Suprapubic skin (tissue), 4 donors: ENCODE measurements around the gene VPS37B. TPM values are rescaled to one million over a fixed set of nuclear protein-coding genes. Genes with fewer than 3 reads are reported as not detected.

ENCODE experiments used
- DNase-seq, 2 donors: peaks; one replicate each; pipeline ENCODE4 v3.0.0-alpha.2; 2019; ENCODE audit warnings: low spot score in 2 of 2
- H3K27ac ChIP-seq: fragments of 200-600 bp; sonication (generic); one replicate; pipeline ENCODE4 v1.5.1; 2019
- H3K27me3 ChIP-seq: fragments of 200-600 bp; sonication (generic); one replicate; pipeline ENCODE4 v1.5.1; 2019
- H3K36me3 ChIP-seq: fragments of 200-600 bp; sonication (generic); one replicate; pipeline ENCODE4 v1.5.1; 2019
- H3K4me1 ChIP-seq: fragments of 200-600 bp; sonication (generic); one replicate; pipeline ENCODE4 v1.5.1; 2019
- H3K4me3 ChIP-seq: fragments of 200-600 bp; sonication (generic); one replicate; pipeline ENCODE4 v1.5.1; 2019; ENCODE audit warnings: mild to moderate bottlenecking
- H3K9me3 ChIP-seq: fragments of 200-600 bp; sonication (generic); one replicate; pipeline ENCODE4 v1.5.1; 2019
- EP300 ChIP-seq: sonication (generic); formaldehyde crosslinking; IDR thresholded peaks from one replicate; pipeline ENCODE4 v1.6.1; 2017; ENCODE audit warnings: antibody characterized with exemption
- POLR2A ChIP-seq, 2 donors: fragments of 450-650 bp; IDR thresholded peaks; one replicate each; pipeline ENCODE4 v1.6.1; 2017; ENCODE audit warnings: antibody characterized with exemption in 2 of 2, mild to moderate bottlenecking in 2 of 2, moderate library complexity in 2 of 2
- POLR2AphosphoS5 ChIP-seq, 3 donors: sonication (generic); formaldehyde crosslinking; IDR thresholded peaks; one replicate each; pipeline ENCODE4 v1.6.1; 2017; ENCODE audit warnings: antibody characterized with exemption in 3 of 3
- WGBS: methylation state at CpG from one replicate; pipeline ENCODE4 v1.1.5; 2018; 5-methylcytosine and 5-hydroxymethylcytosine counted together
- total RNA-seq, 4 donors: library from RNA; depleted of rRNA; stranded (reverse); fragments of >200 nt; gene quantifications; one replicate each; pipeline ENCODE4 v1.1.0, GENCODE V29; 2016
- TF ChIP-seq, protein P1 (sequence below), 2 donors: fragments of 200-600 bp in 1 of 2; fragments of 450-650 bp in 1 of 2; sonication (generic) in 1 of 2; IDR thresholded peaks; one replicate each; pipeline ENCODE4 v1.5.1; 2016 to 2019; ENCODE audit warnings: antibody characterized with exemption in 2 of 2, mild to moderate bottlenecking in 1 of 2, moderate library complexity in 1 of 2

VPS37B gene
- total RNA-seq, 4 donors from 2014 or later, result 42.0 to 67.1 (median 63.0) TPM

GRCh38 chr12:122851820-122852219 is 44.1 kb downstream of the VPS37B start:
- Histone ChIP-seq H3K27me3 (no peaks in the 10 kb centered on the region), H3K9me3 (no peaks in the 10 kb centered on the region), H3K4me1 (peaks cover 32% of the 10 kb centered on the region), H3K36me3 (peaks cover 35% of the 10 kb centered on the region), H3K27ac (peak overlapping the region; percentile 88), H3K4me3 (no peak overlapping the region)
- no CpG with 5 or more reads among the region's 5 CpGs for WGBS
- no peak for TF ChIP-seq POLR2A (IDR thresholded peaks at IDR 0.05)
- peak in 1 of 3 donors; percentile 50 for TF ChIP-seq POLR2AphosphoS5 (IDR thresholded peaks at IDR 0.05)
- peak in 1 of 2 donors; percentile 67 for DNase-seq

DNA sequence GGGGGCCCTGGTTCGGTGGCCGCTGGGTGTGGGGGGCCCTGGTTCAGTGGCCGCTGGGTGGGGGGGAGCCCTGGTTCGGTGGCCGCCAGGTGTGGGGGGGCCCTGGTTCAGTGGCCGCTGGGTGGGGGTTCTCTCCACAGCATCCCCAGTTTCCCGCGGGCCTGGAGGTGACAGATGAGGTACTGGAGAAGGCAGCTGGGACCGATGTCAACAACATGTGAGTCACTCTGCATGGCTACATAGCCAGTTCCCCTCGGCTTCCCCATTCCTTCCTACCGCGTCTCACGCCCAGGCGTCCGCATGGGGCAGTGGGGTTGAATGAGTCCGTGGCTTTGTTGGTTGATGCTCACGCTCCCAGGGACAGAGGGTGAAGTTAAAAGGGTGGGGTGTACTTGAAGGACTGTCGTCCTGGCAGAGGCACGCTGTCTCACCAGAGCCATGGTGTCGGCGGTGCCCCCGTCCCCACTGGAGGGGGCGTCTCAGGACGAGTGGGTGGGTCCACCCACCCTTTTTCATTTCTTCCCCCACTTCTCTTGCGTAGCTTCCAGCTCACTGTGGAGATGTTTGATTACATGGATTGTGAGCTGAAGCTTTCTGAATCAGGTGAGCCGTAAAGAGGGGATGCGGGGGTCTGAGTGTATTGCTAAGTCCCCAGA is 45.1 kb downstream of the VPS37B start:
- peaks cover 40% of the 10 kb centered on the region for H3K4me1 ChIP-seq
- peaks cover 25% of the 10 kb centered on the region for H3K36me3 ChIP-seq
- H3K9me3 ChIP-seq, result no peaks in the 10 kb centered on the region
- no peak overlapping the region for H3K4me3 ChIP-seq
- no peak for TF ChIP-seq EP300
- TF ChIP-seq POLR2A (IDR thresholded peaks at IDR 0.05), result no peak
- no peak for TF ChIP-seq POLR2AphosphoS5 (IDR thresholded peaks at IDR 0.05)
- TF ChIP-seq, protein P1, sequence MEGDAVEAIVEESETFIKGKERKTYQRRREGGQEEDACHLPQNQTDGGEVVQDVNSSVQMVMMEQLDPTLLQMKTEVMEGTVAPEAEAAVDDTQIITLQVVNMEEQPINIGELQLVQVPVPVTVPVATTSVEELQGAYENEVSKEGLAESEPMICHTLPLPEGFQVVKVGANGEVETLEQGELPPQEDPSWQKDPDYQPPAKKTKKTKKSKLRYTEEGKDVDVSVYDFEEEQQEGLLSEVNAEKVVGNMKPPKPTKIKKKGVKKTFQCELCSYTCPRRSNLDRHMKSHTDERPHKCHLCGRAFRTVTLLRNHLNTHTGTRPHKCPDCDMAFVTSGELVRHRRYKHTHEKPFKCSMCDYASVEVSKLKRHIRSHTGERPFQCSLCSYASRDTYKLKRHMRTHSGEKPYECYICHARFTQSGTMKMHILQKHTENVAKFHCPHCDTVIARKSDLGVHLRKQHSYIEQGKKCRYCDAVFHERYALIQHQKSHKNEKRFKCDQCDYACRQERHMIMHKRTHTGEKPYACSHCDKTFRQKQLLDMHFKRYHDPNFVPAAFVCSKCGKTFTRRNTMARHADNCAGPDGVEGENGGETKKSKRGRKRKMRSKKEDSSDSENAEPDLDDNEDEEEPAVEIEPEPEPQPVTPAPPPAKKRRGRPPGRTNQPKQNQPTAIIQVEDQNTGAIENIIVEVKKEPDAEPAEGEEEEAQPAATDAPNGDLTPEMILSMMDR (IDR thresholded peaks at IDR 0.05), result no peak
- H3K27me3 ChIP-seq, result no peaks in the 10 kb centered on the region
- WGBS, result 78% methylated on average over 19 of the region's 27 CpGs
- no peak for DNase-seq
- peak overlapping the region; percentile 88 for H3K27ac ChIP-seq

GRCh38 chr12:122850048-122850445 is 45.9 kb downstream of the VPS37B start:
- WGBS, result 97% methylated on average over 6 of the region's 14 CpGs
- Histone ChIP-seq H3K9me3 (no peaks in the 10 kb centered on the region), H3K4me1 (peaks cover 48% of the 10 kb centered on the region), H3K4me3 (no peak overlapping the region), H3K27me3 (no peaks in the 10 kb centered on the region), H3K27ac (peak overlapping the region; percentile 9), H3K36me3 (peaks cover 18% of the 10 kb centered on the region)
- DNase-seq, result no peak
- TF ChIP-seq POLR2AphosphoS5 (IDR thresholded peaks at IDR 0.05), result no peak
- TF ChIP-seq POLR2A (IDR thresholded peaks at IDR 0.05), result no peak
- no peak for TF ChIP-seq EP300
- TF ChIP-seq, protein P1 (IDR thresholded peaks at IDR 0.05), result no peak

GRCh38 chr12:122849352-122850047 is 46.4 kb downstream of the VPS37B start:
- peak overlapping the region; percentile 9 for H3K27ac ChIP-seq
- no peak for DNase-seq
- no peaks in the 10 kb centered on the region for H3K27me3 ChIP-seq
- H3K36me3 ChIP-seq, result peaks cover 12% of the 10 kb centered on the region
- H3K9me3 ChIP-seq, result no peaks in the 10 kb centered on the region
- WGBS, result 89% methylated on average over 22 of the region's 26 CpGs
- H3K4me1 ChIP-seq, result peaks cover 49% of the 10 kb centered on the region
- no peak for TF ChIP-seq POLR2A (IDR thresholded peaks at IDR 0.05)
- no peak for TF ChIP-seq EP300
- TF ChIP-seq, protein P1 (IDR thresholded peaks at IDR 0.05), result no peak
- no peak for TF ChIP-seq POLR2AphosphoS5 (IDR thresholded peaks at IDR 0.05)
- H3K4me3 ChIP-seq, result no peak overlapping the region

GRCh38 chr12:122848471-122849351 is 47.2 kb downstream of the VPS37B start:
- H3K27ac ChIP-seq, result no peak overlapping the region
- 85% methylated on average over 10 of the region's 36 CpGs for WGBS
- DNase-seq, result no peak
- no peaks in the 10 kb centered on the region for H3K27me3 ChIP-seq
- TF ChIP-seq, protein P1 (IDR thresholded peaks at IDR 0.05), result no peak
- TF ChIP-seq POLR2AphosphoS5 (IDR thresholded peaks at IDR 0.05) (no peak), POLR2A (IDR thresholded peaks at IDR 0.05) (no peak), EP300 (no peak)
- H3K4me3 ChIP-seq, result no peak overlapping the region
- H3K9me3 ChIP-seq, result no peaks in the 10 kb centered on the region
- H3K36me3 ChIP-seq, result peaks cover 9% of the 10 kb centered on the region
- H3K4me1 ChIP-seq, result peaks cover 46% of the 10 kb centered on the region
